ENCODE results near the gene SLC35F1. TPM values are rescaled to one million over a fixed set of nuclear protein-coding genes. Genes with fewer than 3 reads are reported as not detected.

SLC35F1 gene
- polyA plus RNA-seq, 2 of the 4 experiments (the other 2 are of a cell fraction) = 0.01 TPM; not detected in 1

- no peaks in the 10 kb centered on the region for H3K9me3 ChIP-seq
- TF ChIP-seq CBX8 (IDR thresholded peaks at IDR 0.05) = no peak
- no peak for TF ChIP-seq E2F6 (IDR thresholded peaks at IDR 0.05; ENCODE audit: borderline replicate concordance, low read depth)
- no peak for TF ChIP-seq HES2 (IDR thresholded peaks at IDR 0.05)
- no peak for TF ChIP-seq CBX2 (IDR thresholded peaks at IDR 0.05; ENCODE audit: borderline replicate concordance, low read depth)
- TF ChIP-seq RCOR1 (IDR thresholded peaks at IDR 0.05; ENCODE audit: low read depth, low read length) = no peak
- TF ChIP-seq NR3C1 (IDR thresholded peaks at IDR 0.05) = no peak
- TF ChIP-seq MAX (IDR thresholded peaks at IDR 0.05) = no peak
- DNase-seq (ENCODE audit: low read depth in 1 of 2, low spot score in 1 of 2) = no peak
- CTCF ChIA-PET = no interaction called here
- H3K4me3 ChIP-seq = no peak overlapping the region
- H3K4me2 ChIP-seq = no peak overlapping the region
- ATAC-seq = no peak
- no peaks in the 10 kb centered on the region for H3K4me1 ChIP-seq
- POLR2A ChIA-PET = no interaction called here
- 20% methylated on average over 1 of the region's 1 CpG for whole genome bisulfite sequencing (ENCODE audit: missing lambda C conversion rate)
- no peak for FAIRE-seq
- no peak overlapping the region for H3K27ac ChIP-seq
Measured at GRCh38 chr6:117985916-117986315, 78.9 kb downstream of the SLC35F1 start.

GRCh38 chr6:117986396-117986795, 79.3 kb downstream of the SLC35F1 start:
- Histone ChIP-seq H3K4me3 (no peak overlapping the region), H3K27ac (no peak overlapping the region), H3K4me1 (no peaks in the 10 kb centered on the region), H3K9me3 (no peaks in the 10 kb centered on the region), H3K4me2 (no peak overlapping the region)
- WGBS (ENCODE audit: missing lambda C conversion rate) = 26% methylated on average over 4 of the region's 4 CpGs
- ChIA-PET CTCF (no interaction called here), POLR2A (no interaction called here)
- no peak for FAIRE-seq
- TF ChIP-seq HOXA7 (CRISPR knock-in tag; IDR thresholded peaks at IDR 0.05) (no peak), RARB (CRISPR knock-in tag; IDR thresholded peaks at IDR 0.05) (no peak), EP300 (IDR thresholded peaks at IDR 0.05) (no peak), FOSL2 (IDR thresholded peaks at IDR 0.05) (no peak), FOSL2 (CRISPR knock-in tag; IDR thresholded peaks at IDR 0.05) (no peak), KDM5A (IDR thresholded peaks at IDR 0.05) (no peak), BHLHE40 (IDR thresholded peaks at IDR 0.05; ENCODE audit: low read depth, low read length) (no peak), TP53 (CRISPR knock-in tag; IDR thresholded peaks at IDR 0.05) (no peak), RCOR1 (IDR thresholded peaks at IDR 0.05; ENCODE audit: low read depth, low read length) (no peak), NR3C1 (IDR thresholded peaks at IDR 0.05) (no peak), HOXB5 (CRISPR knock-in tag; IDR thresholded peaks at IDR 0.05) (no peak)
- DNase-seq (ENCODE audit: low read depth in 1 of 2, low spot score in 1 of 2) = no peak
- ATAC-seq = no peak

- ChIA-PET POLR2A (no interaction called here), CTCF (no interaction called here)
- FAIRE-seq = no peak
Measured at GRCh38 chr6:117989086-117989485, 82.0 kb downstream of the SLC35F1 start.

GRCh38 chr6:117990151-117990550, 83.1 kb downstream of the SLC35F1 start:
- DNase-seq (ENCODE audit: low read depth in 1 of 2, low spot score in 1 of 2) (no peak), ATAC-seq (no peak), FAIRE-seq (no peak)
- no peaks in the 10 kb centered on the region for H3K9me3 ChIP-seq
- H3K27ac ChIP-seq = no peak overlapping the region
- no peak overlapping the region for H3K4me3 ChIP-seq
- WGBS (ENCODE audit: missing lambda C conversion rate) = 5% methylated on average over 1 of the region's 1 CpG
- no peaks in the 10 kb centered on the region for H3K4me1 ChIP-seq
- no peak overlapping the region for H3K4me2 ChIP-seq
- ChIA-PET CTCF (no interaction called here), POLR2A (no interaction called here)
- TF ChIP-seq ATOH8 (CRISPR knock-in tag; IDR thresholded peaks at IDR 0.05; ENCODE audit: low read depth) (no peak), KDM1A (IDR thresholded peaks at IDR 0.05; ENCODE audit: low read depth) (no peak), USF2 (IDR thresholded peaks at IDR 0.05) (no peak), MAFK (IDR thresholded peaks at IDR 0.05; ENCODE audit: partially characterized antibody) (no peak), REST (IDR thresholded peaks at IDR 0.05) (no peak), CBX8 (IDR thresholded peaks at IDR 0.05) (no peak), HMGXB4 (CRISPR knock-in tag; IDR thresholded peaks at IDR 0.05; ENCODE audit: borderline replicate concordance) (no peak), MAX (IDR thresholded peaks at IDR 0.05) (no peak), MYC (IDR thresholded peaks at IDR 0.05; ENCODE audit: borderline replicate concordance, low read length) (no peak)

More at GRCh38 chr6:117989086-117989485, 82.0 kb downstream of the SLC35F1 start:
- no peaks in the 10 kb centered on the region for H3K4me1 ChIP-seq
- ATAC-seq (no peak), DNase-seq (ENCODE audit: low read depth in 1 of 2, low spot score in 1 of 2) (no peak)
- 11% methylated on average over 3 of the region's 3 CpGs for WGBS (ENCODE audit: missing lambda C conversion rate)
- H3K27ac ChIP-seq = no peak overlapping the region
- no peaks in the 10 kb centered on the region for H3K9me3 ChIP-seq
- no peak overlapping the region for H3K4me2 ChIP-seq
- H3K4me3 ChIP-seq = no peak overlapping the region
- TF ChIP-seq HDAC2 (IDR thresholded peaks at IDR 0.05) (no peak), FOXS1 (CRISPR knock-in tag; IDR thresholded peaks at IDR 0.05) (no peak), HOXA7 (CRISPR knock-in tag; IDR thresholded peaks at IDR 0.05) (no peak)
